A673 (cell line): ENCODE measurements around the gene TARM1.

Experiments used
- EZH2 ChIP-seq: fragments of 200-600 bp; sonication (generic); IDR thresholded peaks from 2 replicates; pipeline ENCODE4 v1.6.1; 2017; ENCODE audit warnings: borderline replicate concordance, low read depth, mild to moderate bottlenecking, mixed read lengths, antibody characterized with exemption, low read length; ENCODE audit not compliant: poor library complexity, severe bottlenecking
- TF ChIP-seq, protein P1 (sequence below): fragments of 300-800, 200-600 bp; sonication (generic); conservative IDR thresholded peaks from 2 replicates; pipeline ENCODE4 v1.5.1; 2017; ENCODE audit warnings: low read depth, mild to moderate bottlenecking, antibody characterized with exemption, low read length, moderate library complexity, mixed read lengths

DNA sequence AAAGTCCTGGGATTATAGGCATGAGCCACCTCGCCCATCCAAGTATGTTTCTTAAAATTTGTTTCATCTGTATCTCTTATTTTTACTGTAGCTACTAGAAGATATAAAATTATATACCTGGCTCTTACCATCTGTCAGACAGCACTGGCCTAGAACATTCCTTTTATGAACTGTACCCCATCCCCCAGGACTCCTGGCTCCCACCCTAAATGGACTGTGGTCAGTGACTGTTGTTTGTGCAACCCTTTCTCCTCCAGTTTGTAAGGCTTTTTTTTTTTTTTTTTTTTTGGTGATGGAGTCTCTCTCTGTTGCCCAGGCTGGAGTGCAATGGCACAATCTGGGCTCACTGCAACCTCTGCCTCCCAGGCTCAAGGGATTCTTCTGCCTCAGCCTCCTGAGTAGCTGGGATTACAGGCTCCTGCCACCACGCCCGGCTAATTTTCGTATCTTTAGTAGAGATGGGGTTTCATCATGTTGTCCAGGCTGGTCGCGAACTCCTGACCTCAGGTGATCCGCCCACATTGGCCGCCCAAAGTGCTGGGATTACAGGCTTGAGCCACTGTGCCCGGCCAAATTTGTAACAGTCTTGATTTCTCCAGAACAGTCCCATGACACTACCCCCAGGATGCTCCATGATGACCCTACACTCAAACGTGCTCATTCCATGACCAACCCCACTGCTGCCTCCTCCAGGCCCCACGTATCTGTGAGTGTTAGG lies 24.0 kb upstream of the TARM1 start:
- TF ChIP-seq, protein P1, sequence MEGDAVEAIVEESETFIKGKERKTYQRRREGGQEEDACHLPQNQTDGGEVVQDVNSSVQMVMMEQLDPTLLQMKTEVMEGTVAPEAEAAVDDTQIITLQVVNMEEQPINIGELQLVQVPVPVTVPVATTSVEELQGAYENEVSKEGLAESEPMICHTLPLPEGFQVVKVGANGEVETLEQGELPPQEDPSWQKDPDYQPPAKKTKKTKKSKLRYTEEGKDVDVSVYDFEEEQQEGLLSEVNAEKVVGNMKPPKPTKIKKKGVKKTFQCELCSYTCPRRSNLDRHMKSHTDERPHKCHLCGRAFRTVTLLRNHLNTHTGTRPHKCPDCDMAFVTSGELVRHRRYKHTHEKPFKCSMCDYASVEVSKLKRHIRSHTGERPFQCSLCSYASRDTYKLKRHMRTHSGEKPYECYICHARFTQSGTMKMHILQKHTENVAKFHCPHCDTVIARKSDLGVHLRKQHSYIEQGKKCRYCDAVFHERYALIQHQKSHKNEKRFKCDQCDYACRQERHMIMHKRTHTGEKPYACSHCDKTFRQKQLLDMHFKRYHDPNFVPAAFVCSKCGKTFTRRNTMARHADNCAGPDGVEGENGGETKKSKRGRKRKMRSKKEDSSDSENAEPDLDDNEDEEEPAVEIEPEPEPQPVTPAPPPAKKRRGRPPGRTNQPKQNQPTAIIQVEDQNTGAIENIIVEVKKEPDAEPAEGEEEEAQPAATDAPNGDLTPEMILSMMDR: no peak
- TF ChIP-seq EZH2: no peak
